ENCODE results near the gene PARD3. TPM values are rescaled to one million over a fixed set of nuclear protein-coding genes. Genes with fewer than 3 reads are reported as not detected.

Gene PARD3
- polyA plus RNA-seq, 3 donors, result 0.51 TPM; not detected in 2

DNA sequence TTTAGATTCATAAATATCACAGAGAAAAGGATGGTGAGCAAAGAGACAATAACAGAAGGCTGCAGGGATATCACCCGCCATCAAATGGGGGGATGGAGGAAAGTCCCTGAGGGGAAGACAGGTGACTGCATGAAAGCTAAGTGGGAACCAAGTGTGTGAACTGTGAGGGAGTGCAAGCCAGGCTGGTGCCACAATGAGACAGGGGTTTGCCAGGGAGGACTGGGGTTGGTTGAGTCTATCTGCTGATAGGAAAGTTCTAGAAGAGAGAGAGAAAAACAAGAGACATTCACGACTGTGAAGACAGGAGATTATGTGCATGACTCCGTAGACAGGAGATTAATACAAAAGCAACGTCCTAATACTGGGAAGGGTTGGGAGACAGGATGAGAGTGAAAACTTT, 376.4 kb downstream of the PARD3 start:
- intact Hi-C loops (cut with micrococcal nuclease), result no loop called here
- Histone ChIP-seq H3K4me1 (ENCODE audit: control insufficient read depth in 1 of 2, insufficient read depth in 2 of 2, low read length in 2 of 2) (no peaks in the 10 kb centered on the region), H4K20me1 (ENCODE audit: insufficient read depth, low read length) (no peaks in the 10 kb centered on the region), H3K27me3 (ENCODE audit: control insufficient read depth in 2 of 2, insufficient read depth in 2 of 2, low read length in 2 of 2) (no peaks in the 10 kb centered on the region), H3K4me2 (replicated peaks; ENCODE audit: extremely low read depth, low read length, poor library complexity, severe bottlenecking) (no peak overlapping the region), H3K36me3 (replicated peaks in 1 of 2; ENCODE audit: control insufficient read depth in 1 of 2, insufficient read depth in 2 of 2, low read length in 2 of 2) (no peaks in the 10 kb centered on the region), H3K4me3 (replicated peaks in 1 of 3; ENCODE audit: low read depth in 2 of 3, low read length in 3 of 3) (no peak overlapping the region), H3K9me3 (replicated peaks in 1 of 2; ENCODE audit: control insufficient read depth in 1 of 2, insufficient read depth in 1 of 2, low read length in 2 of 2) (peaks cover 0 to 4% of the 10 kb centered on the region in 2 donors), H2AFZ (ENCODE audit: insufficient read depth, low read depth, low read length, poor library complexity, severe bottlenecking) (no peak overlapping the region), H3K79me2 (ENCODE audit: insufficient read depth, low read length) (no peaks in the 10 kb centered on the region), H3K9ac (ENCODE audit: insufficient read depth, low read length, poor library complexity, severe bottlenecking) (no peak overlapping the region), H3K27ac (ENCODE audit: low read depth in 1 of 2, low read length in 2 of 2) (no peak overlapping the region)
- 91% methylated on average over 4 of the region's 4 CpGs for whole genome bisulfite sequencing (ENCODE audit: insufficient coverage)
- Mint-ChIP-seq H3K4me1 (no peaks in the 10 kb centered on the region), H3K27ac (no peak overlapping the region), H3K36me3 (no peaks in the 10 kb centered on the region), H3K4me3 (no peak overlapping the region), H3K27me3 (ENCODE audit: low read depth in 3 of 3) (peaks cover 0 to 1% (median 0%) of the 10 kb centered on the region in 3 donors), H3K9me3 (peaks cover 0 to 7% (median 3%) of the 10 kb centered on the region in 7 donors)
- TF ChIP-seq CTCF (IDR thresholded peaks at IDR 0.05), result no peak
- DNase-seq, result no peak

DNA sequence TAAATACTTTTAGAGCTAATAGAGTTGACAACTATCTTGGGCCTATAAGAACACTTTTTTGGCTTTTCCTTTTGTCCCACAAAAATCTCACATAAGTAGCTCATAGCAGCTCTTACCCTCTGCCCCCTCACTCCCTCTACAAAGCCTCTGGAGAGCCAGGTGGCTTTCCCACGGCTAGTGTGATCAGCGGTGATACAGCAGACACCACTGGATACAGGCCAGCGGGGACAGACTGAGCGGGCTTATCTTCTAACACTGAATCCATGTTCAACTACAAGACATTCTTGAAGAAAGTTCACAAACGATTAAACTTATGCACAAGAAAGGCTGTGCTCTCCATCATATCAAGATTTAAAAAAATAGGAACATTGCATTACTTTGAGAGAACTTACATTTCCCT, 377.2 kb downstream of the PARD3 start:
- Histone ChIP-seq H3K27ac (ENCODE audit: low read depth in 1 of 2, low read length in 2 of 2) (no peak overlapping the region), H3K4me3 (replicated peaks in 1 of 3; ENCODE audit: low read depth in 2 of 3, low read length in 3 of 3) (no peak overlapping the region), H3K9me3 (replicated peaks in 1 of 2; ENCODE audit: control insufficient read depth in 1 of 2, insufficient read depth in 1 of 2, low read length in 2 of 2) (peaks cover 0 to 4% of the 10 kb centered on the region in 2 donors), H3K27me3 (ENCODE audit: control insufficient read depth in 2 of 2, insufficient read depth in 2 of 2, low read length in 2 of 2) (no peaks in the 10 kb centered on the region), H3K4me2 (replicated peaks; ENCODE audit: extremely low read depth, low read length, poor library complexity, severe bottlenecking) (no peak overlapping the region), H4K20me1 (ENCODE audit: insufficient read depth, low read length) (no peaks in the 10 kb centered on the region), H3K4me1 (ENCODE audit: control insufficient read depth in 1 of 2, insufficient read depth in 2 of 2, low read length in 2 of 2) (no peaks in the 10 kb centered on the region), H3K9ac (ENCODE audit: insufficient read depth, low read length, poor library complexity, severe bottlenecking) (no peak overlapping the region), H3K79me2 (ENCODE audit: insufficient read depth, low read length) (no peaks in the 10 kb centered on the region), H3K36me3 (replicated peaks in 1 of 2; ENCODE audit: control insufficient read depth in 1 of 2, insufficient read depth in 2 of 2, low read length in 2 of 2) (no peaks in the 10 kb centered on the region), H2AFZ (ENCODE audit: insufficient read depth, low read depth, low read length, poor library complexity, severe bottlenecking) (no peak overlapping the region)
- Mint-ChIP-seq H3K4me1 (no peaks in the 10 kb centered on the region), H3K4me3 (no peak overlapping the region), H3K36me3 (no peaks in the 10 kb centered on the region), H3K27ac (no peak overlapping the region), H3K27me3 (ENCODE audit: low read depth in 3 of 3) (peaks cover 0 to 1% (median 0%) of the 10 kb centered on the region in 3 donors), H3K9me3 (peaks cover 0 to 6% (median 0%) of the 10 kb centered on the region in 7 donors)
- 75% methylated on average over 2 of the region's 5 CpGs for WGBS (ENCODE audit: insufficient coverage)
- intact Hi-C loops (cut with micrococcal nuclease), result no loop called here
- TF ChIP-seq CTCF (IDR thresholded peaks at IDR 0.05), result no peak
- DNase-seq, result no peak

All from CD14-positive monocyte (primary cell).